Spleen (tissue), 7 donors: Measurements from ENCODE around the gene MAZ.

Experiments used
- POLR2A ChIP-seq, 3 donors: fragments of 450-650 bp; IDR thresholded peaks; one replicate each; pipeline ENCODE4 v1.5.1; 2017; ENCODE audit warnings: antibody characterized with exemption in 3 of 3, mild to moderate bottlenecking in 1 of 3
- POLR2AphosphoS5 ChIP-seq, 3 donors: sonication (generic); formaldehyde crosslinking; IDR thresholded peaks; one replicate each; pipeline ENCODE4 v1.5.1; 2017; ENCODE audit warnings: antibody characterized with exemption in 3 of 3
- TF ChIP-seq, protein P1 (sequence below), 11 experiments: fragments of 200-600 bp in 7 of 11; fragments of 450-650 bp in 4 of 11; sonication (generic) in 4 of 11; IDR thresholded peaks in 8 of 11; conservative IDR thresholded peaks in 3 of 11; 1 replicate in 7 of 11; 2 replicates in 4 of 11; pipeline versions ENCODE4 v1.4.0 to v1.8.0; 2016 to 2021; ENCODE audit warnings: antibody characterized with exemption in 11 of 11, inconsistent platforms in 4 of 11, mild to moderate bottlenecking in 1 of 11
- donor health status: DM: no; HTN: no; CAD: no; lungs with moderate emphysema.
- donor health status: DM: no; HTN: no; CAD: no.
- donor health status: DM: no; HTN: no; CAD: no.

DNA sequence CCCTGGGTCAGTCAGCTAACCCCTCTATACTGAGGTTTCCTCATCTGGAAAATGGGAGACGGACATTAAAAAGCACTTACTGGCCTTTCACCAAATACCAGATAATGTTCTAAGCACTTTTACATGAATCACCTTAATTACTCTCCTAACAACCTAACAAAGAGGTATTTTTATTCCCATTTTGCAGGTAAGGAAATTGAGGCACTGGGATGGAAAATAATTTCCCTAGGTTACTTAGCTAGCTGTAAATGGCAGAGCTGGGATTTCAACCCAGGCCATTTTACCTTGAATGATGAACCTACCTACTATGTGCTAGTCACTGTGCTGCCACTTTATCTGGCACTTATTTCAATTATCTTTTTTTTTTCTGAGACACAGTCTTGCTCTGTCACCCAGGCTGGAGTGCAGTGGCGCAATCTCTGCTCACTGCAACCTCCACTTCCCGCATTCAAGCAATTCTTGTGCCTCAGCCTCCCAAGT, 12.1 kb upstream of the MAZ start:
- TF ChIP-seq POLR2AphosphoS5 (IDR thresholded peaks at IDR 0.05) (no peak), POLR2A (IDR thresholded peaks at IDR 0.05) (no peak)
- TF ChIP-seq, protein P1, sequence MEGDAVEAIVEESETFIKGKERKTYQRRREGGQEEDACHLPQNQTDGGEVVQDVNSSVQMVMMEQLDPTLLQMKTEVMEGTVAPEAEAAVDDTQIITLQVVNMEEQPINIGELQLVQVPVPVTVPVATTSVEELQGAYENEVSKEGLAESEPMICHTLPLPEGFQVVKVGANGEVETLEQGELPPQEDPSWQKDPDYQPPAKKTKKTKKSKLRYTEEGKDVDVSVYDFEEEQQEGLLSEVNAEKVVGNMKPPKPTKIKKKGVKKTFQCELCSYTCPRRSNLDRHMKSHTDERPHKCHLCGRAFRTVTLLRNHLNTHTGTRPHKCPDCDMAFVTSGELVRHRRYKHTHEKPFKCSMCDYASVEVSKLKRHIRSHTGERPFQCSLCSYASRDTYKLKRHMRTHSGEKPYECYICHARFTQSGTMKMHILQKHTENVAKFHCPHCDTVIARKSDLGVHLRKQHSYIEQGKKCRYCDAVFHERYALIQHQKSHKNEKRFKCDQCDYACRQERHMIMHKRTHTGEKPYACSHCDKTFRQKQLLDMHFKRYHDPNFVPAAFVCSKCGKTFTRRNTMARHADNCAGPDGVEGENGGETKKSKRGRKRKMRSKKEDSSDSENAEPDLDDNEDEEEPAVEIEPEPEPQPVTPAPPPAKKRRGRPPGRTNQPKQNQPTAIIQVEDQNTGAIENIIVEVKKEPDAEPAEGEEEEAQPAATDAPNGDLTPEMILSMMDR (IDR thresholded peaks at IDR 0.05 in 8 of 11, conservative IDR thresholded peaks at IDR 0.05 in 3 of 11), result no peak
